Uterus (tissue), 2 donors: ENCODE data around the gene PLAAT3.
"Not testable (repeated sequence)": the region's sequence is repeated elsewhere in the genome, so short reads cannot be mapped to it uniquely, and the experiment has no call there.

Experiments used
- POLR2A ChIP-seq, 2 donors: fragments of 450-650 bp; IDR thresholded peaks; one replicate each; pipeline ENCODE4 v1.6.1; 2016; ENCODE audit warnings: antibody characterized with exemption in 2 of 2, mild to moderate bottlenecking in 1 of 2, moderate library complexity in 1 of 2
- TF ChIP-seq, protein P1 (sequence below), 4 experiments: fragments of 200-600 bp in 2 of 4; fragments of 450-650 bp in 2 of 4; sonication (generic) in 2 of 4; IDR thresholded peaks; one replicate each; pipeline ENCODE4 v1.5.1; 2016 to 2019; ENCODE audit warnings: antibody characterized with exemption in 4 of 4, mild to moderate bottlenecking in 2 of 4, moderate library complexity in 1 of 4

DNA sequence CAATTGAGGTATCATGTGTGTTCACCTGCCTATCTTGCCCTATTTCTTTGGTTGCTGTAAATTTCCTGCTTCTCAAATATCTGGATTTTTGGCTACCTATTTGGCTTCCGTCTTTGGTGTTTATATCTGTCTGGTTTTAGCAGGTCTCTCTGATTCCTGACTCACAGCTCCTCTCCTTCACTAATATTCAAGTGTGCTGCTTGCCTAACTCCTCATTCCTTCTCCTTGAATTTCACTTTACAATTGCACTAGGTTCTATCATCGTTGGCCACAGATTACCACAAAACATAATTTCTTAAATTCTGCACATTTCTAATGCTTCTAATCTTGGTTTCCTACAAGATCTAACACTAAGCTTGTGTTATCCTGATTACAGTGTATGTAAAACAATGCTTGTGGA lies 71.7 kb downstream of the PLAAT3 start:
- TF ChIP-seq, protein P1, sequence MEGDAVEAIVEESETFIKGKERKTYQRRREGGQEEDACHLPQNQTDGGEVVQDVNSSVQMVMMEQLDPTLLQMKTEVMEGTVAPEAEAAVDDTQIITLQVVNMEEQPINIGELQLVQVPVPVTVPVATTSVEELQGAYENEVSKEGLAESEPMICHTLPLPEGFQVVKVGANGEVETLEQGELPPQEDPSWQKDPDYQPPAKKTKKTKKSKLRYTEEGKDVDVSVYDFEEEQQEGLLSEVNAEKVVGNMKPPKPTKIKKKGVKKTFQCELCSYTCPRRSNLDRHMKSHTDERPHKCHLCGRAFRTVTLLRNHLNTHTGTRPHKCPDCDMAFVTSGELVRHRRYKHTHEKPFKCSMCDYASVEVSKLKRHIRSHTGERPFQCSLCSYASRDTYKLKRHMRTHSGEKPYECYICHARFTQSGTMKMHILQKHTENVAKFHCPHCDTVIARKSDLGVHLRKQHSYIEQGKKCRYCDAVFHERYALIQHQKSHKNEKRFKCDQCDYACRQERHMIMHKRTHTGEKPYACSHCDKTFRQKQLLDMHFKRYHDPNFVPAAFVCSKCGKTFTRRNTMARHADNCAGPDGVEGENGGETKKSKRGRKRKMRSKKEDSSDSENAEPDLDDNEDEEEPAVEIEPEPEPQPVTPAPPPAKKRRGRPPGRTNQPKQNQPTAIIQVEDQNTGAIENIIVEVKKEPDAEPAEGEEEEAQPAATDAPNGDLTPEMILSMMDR (IDR thresholded peaks at IDR 0.05): not testable (repeated sequence)
- not testable (repeated sequence) for TF ChIP-seq POLR2A (IDR thresholded peaks at IDR 0.05)
